ENCODE results near the gene GNAI2. TPM values are rescaled to one million over a fixed set of nuclear protein-coding genes. Genes with fewer than 3 reads are reported as not detected.

The GNAI2 gene
- total RNA-seq, 1 donor from 2014 or later = 309 TPM

Small RNA genes within 50 kb of the gene (microRNA-seq; reads per million reads assigned to microRNA genes)
- not detected for gene MIR5787 (ENCODE audit: borderline number of aligned reads)

Other genes starting within 250 kb of the GNAI2 start
- gene RBM5, start 147.3 kb upstream of the GNAI2 start, total RNA-seq = 132 TPM
- 51.5 TPM for gene SEMA3F, start 80.9 kb upstream of the GNAI2 start, total RNA-seq
- not detected for gene GNAT1, start 44.6 kb upstream of the GNAI2 start, total RNA-seq
- 0.39 TPM for gene SLC38A3, start 30.9 kb upstream of the GNAI2 start, total RNA-seq
- gene SEMA3B, start 32.9 kb downstream of the GNAI2 start, total RNA-seq = 22.1 TPM
- gene LSMEM2, start 42.9 kb downstream of the GNAI2 start, total RNA-seq = not detected
- gene IFRD2, start 56.2 kb downstream of the GNAI2 start, total RNA-seq = 105 TPM
- 1.4 TPM for gene HYAL3, start 63.2 kb downstream of the GNAI2 start, total RNA-seq
- 10.2 TPM for gene NAA80, start 63.2 kb downstream of the GNAI2 start, total RNA-seq
- gene HYAL1, start 67.4 kb downstream of the GNAI2 start, total RNA-seq = 11.2 TPM
- gene HYAL2, start 86.5 kb downstream of the GNAI2 start, total RNA-seq = 118 TPM
- 27.4 TPM for gene TUSC2, start 92.0 kb downstream of the GNAI2 start, total RNA-seq
- 45.3 TPM for gene RASSF1, start 104.6 kb downstream of the GNAI2 start, total RNA-seq
- gene ZMYND10, start 109.5 kb downstream of the GNAI2 start, total RNA-seq = 0.71 TPM
- 17.3 TPM for gene NPRL2, start 114.6 kb downstream of the GNAI2 start, total RNA-seq
- 18.1 TPM for gene CYB561D2, start 114.7 kb downstream of the GNAI2 start, total RNA-seq
- 45.6 TPM for gene TMEM115, start 123.3 kb downstream of the GNAI2 start, total RNA-seq